Small intestine (tissue), 7 donors: ENCODE results near the gene NFX1. TPM values are rescaled to one million over a fixed set of nuclear protein-coding genes. Genes with fewer than 3 reads are reported as not detected.
"Not testable (repeated sequence)": the region's sequence is repeated elsewhere in the genome, so short reads cannot be mapped to it uniquely, and the experiment has no call there.

Source experiments
- DNase-seq, 2 donors: peaks; one replicate each; pipeline versions ENCODE4 v3.0.0 to v3.0.0-alpha.2; 2013
- FAIRE-seq: peaks from 2 replicates; lab custom pipeline; 2012; peaks lifted over from hg19 to GRCh38; lab: Jason Lieb, UNC
- H3K27ac ChIP-seq, 3 donors: one replicate each; pipeline ENCODE4 v1.5.1; 2013; ENCODE audit warnings: low read length in 2 of 3, mild to moderate bottlenecking in 2 of 3, control low read depth in 1 of 3, inconsistent platforms in 1 of 3, low read depth in 1 of 3, moderate library complexity in 1 of 3
- H3K27me3 ChIP-seq, 3 donors: one replicate each; pipeline ENCODE4 v1.6.1; 2013; ENCODE audit warnings: low read length in 3 of 3, inconsistent platforms in 1 of 3; ENCODE audit not compliant: control insufficient read depth in 3 of 3, insufficient read depth in 3 of 3
- H3K36me3 ChIP-seq, 3 donors: one replicate each; pipeline ENCODE4 v1.6.1; 2013; ENCODE audit warnings: low read length in 3 of 3, inconsistent platforms in 1 of 3, low read depth in 1 of 3, mild to moderate bottlenecking in 1 of 3, moderate library complexity in 1 of 3; ENCODE audit not compliant: control insufficient read depth in 3 of 3, insufficient read depth in 2 of 3
- H3K4me1 ChIP-seq, 3 donors: one replicate each; pipeline ENCODE4 v1.6.1; 2013; ENCODE audit warnings: low read length in 2 of 3, inconsistent platforms in 1 of 3, low read depth in 1 of 3, mild to moderate bottlenecking in 1 of 3, moderate library complexity in 1 of 3; ENCODE audit not compliant: control insufficient read depth in 3 of 3, insufficient read depth in 2 of 3
- H3K4me3 ChIP-seq, 3 donors: one replicate each; pipeline ENCODE4 v1.5.1; 2013; ENCODE audit warnings: low read length in 3 of 3, control low read depth in 1 of 3, inconsistent platforms in 1 of 3, low read depth in 1 of 3, mild to moderate bottlenecking in 1 of 3, moderate library complexity in 1 of 3
- H3K9me3 ChIP-seq, 2 donors: one replicate each; pipeline ENCODE4 v1.6.1; 2013; ENCODE audit warnings: low read depth in 1 of 2, low read length in 1 of 2; ENCODE audit not compliant: control insufficient read depth in 2 of 2, insufficient read depth in 1 of 2
- WGBS, 3 donors: extraction: QIAGEN DNeasy Blood & Tissue Kit; methylation state at CpG; one replicate each; pipeline ENCODE4 v1.1.7; 2013; 5-methylcytosine and 5-hydroxymethylcytosine counted together
- polyA plus RNA-seq, 4 donors: library from polyadenylated mRNA; stranded (reverse) in 3 of 4; unstranded in 1 of 4; fragments of 200-250 nt in 3 of 4; fragments of 120-200 nt in 1 of 4; gene quantifications; one replicate each; pipeline versions ENCODE4 v1.2.1 to v1.2.3, GENCODE V29; 2013
- donor health status: healthy with polysubstance abuse.
- donor health status: control.
- donor health status: control.
- donor health status: Bipolar disorder and iron deficiency.
- donor health status: healthy.

NFX1 gene
- polyA plus RNA-seq, 4 donors, result 12.6 to 34.7 (median 22.1) TPM

GRCh38 chr9:33300546-33300945, 10.2 kb downstream of the NFX1 start:
- Histone ChIP-seq H3K4me1 (peaks cover 6 to 39% (median 15%) of the 10 kb centered on the region in 3 donors), H3K27ac (no peak overlapping the region), H3K36me3 (peaks cover 16 to 47% (median 29%) of the 10 kb centered on the region in 3 donors), H3K9me3 (no peaks in the 10 kb centered on the region), H3K27me3 (no peaks in the 10 kb centered on the region), H3K4me3 (no peak overlapping the region)
- FAIRE-seq (no peak), DNase-seq (peak; percentile 30 to 34)
- WGBS, 3 donors, result 47 to 76% (median 56%) methylated on average over 2 of the region's 2 CpGs

- peaks cover 21 to 51% (median 39%) of the 10 kb centered on the region in 3 donors for H3K36me3 ChIP-seq
- H3K27me3 ChIP-seq, result no peaks in the 10 kb centered on the region
- H3K4me1 ChIP-seq, result peaks cover 0 to 8% (median 0%) of the 10 kb centered on the region in 3 donors
- 90 to 98% (median 91%) methylated on average over 1 of the region's 1 CpG for WGBS, 3 donors
- H3K27ac ChIP-seq, result no peak overlapping the region
- DNase-seq (no peak), FAIRE-seq (no peak)
- no peak overlapping the region for H3K4me3 ChIP-seq
- no peaks in the 10 kb centered on the region for H3K9me3 ChIP-seq
Observed at GRCh38 chr9:33304362-33304761, 14.0 kb downstream of the NFX1 start.

DNA sequence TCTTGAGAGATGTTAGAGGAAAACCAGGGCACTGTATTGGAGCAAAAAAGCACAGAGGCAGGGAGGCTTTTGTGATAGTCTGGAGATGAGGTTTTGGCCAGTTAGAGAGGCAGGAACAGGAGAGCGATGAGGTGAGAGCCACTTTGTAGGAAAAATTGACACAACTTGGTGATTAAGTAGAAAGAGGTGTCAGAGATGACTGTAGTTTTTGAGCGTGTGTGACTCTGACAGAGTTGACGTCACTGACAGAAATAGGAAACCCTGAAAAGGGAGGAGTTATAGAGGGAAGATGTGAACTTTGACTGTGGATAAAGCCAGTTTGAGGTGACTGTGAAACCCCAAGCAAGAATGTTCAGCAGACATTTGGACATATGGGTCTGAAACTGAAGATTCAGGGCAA, 15.7 kb downstream of the NFX1 start:
- Histone ChIP-seq H3K27ac (no peak overlapping the region), H3K9me3 (no peaks in the 10 kb centered on the region), H3K27me3 (no peaks in the 10 kb centered on the region), H3K4me1 (peaks cover 0 to under 1% (median 0%) of the 10 kb centered on the region in 3 donors), H3K36me3 (peaks cover 21 to 48% (median 46%) of the 10 kb centered on the region in 3 donors), H3K4me3 (no peak overlapping the region)
- DNase-seq (no peak), FAIRE-seq (no peak)
- 83 to 90% (median 88%) methylated on average over 3 of the region's 3 CpGs for WGBS, 3 donors

- H3K36me3 ChIP-seq, result peaks cover 19 to 52% (median 51%) of the 10 kb centered on the region in 3 donors
- no peak overlapping the region for H3K4me3 ChIP-seq
- H3K27ac ChIP-seq, result no peak overlapping the region
- no peak for DNase-seq
- WGBS, 3 donors, result 63 to 93% (median 89%) methylated on average over 1 of the region's 1 CpG
- no peaks in the 10 kb centered on the region for H3K4me1 ChIP-seq
- FAIRE-seq, result no peak
- no peaks in the 10 kb centered on the region for H3K27me3 ChIP-seq
- no peaks in the 10 kb centered on the region for H3K9me3 ChIP-seq
Observed at GRCh38 chr9:33307067-33307466, 16.8 kb downstream of the NFX1 start.

DNA sequence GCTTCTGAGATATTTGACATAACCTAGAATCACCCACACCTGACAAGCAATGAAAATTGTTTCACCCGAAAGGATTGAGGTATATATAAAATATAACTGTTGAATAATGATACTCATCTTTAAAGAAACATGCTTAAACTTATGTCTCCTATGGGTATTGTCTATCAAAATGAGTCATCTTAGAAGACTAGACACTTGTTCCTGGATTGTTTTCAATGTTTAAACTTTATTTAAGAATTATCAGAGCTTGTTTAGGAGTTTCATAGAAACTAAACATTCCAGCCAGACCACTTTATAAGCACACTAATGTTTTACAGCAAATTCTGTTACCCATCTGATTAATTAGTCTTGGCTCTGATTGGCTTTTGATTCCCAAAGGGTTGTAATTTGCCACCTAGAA, 19.6 kb downstream of the NFX1 start:
- no peak overlapping the region for H3K4me3 ChIP-seq
- H3K36me3 ChIP-seq, result peaks cover 20 to 56% (median 54%) of the 10 kb centered on the region in 3 donors
- 83 to 91% (median 87%) methylated on average over 1 of the region's 1 CpG for WGBS, 3 donors
- no peaks in the 10 kb centered on the region for H3K4me1 ChIP-seq
- FAIRE-seq, result no peak
- no peaks in the 10 kb centered on the region for H3K27me3 ChIP-seq
- H3K27ac ChIP-seq, result no peak overlapping the region
- DNase-seq, result no peak
- no peaks in the 10 kb centered on the region for H3K9me3 ChIP-seq

- H3K4me1 ChIP-seq, result no peaks in the 10 kb centered on the region
- FAIRE-seq (no peak), DNase-seq (no peak)
- H3K27ac ChIP-seq, result no peak overlapping the region
- no peaks in the 10 kb centered on the region for H3K9me3 ChIP-seq
- 47 to 65% (median 47%) methylated on average over 2 of the region's 2 CpGs for WGBS, 3 donors
- H3K4me3 ChIP-seq, result no peak overlapping the region
- no peaks in the 10 kb centered on the region for H3K27me3 ChIP-seq
- H3K36me3 ChIP-seq, result peaks cover 16 to 62% (median 50%) of the 10 kb centered on the region in 3 donors
Observed at GRCh38 chr9:33310748-33311147, 20.4 kb downstream of the NFX1 start.

GRCh38 chr9:33311953-33312352, 21.6 kb downstream of the NFX1 start:
- no peak overlapping the region for H3K4me3 ChIP-seq
- WGBS, 3 donors, result 76 to 84% (median 81%) methylated on average over 2 of the region's 2 CpGs
- no peak overlapping the region for H3K27ac ChIP-seq
- no peaks in the 10 kb centered on the region for H3K27me3 ChIP-seq
- H3K36me3 ChIP-seq, result peaks cover 18 to 60% (median 49%) of the 10 kb centered on the region in 3 donors
- DNase-seq, result no peak
- FAIRE-seq, result no peak
- H3K9me3 ChIP-seq, result no peaks in the 10 kb centered on the region
- no peaks in the 10 kb centered on the region for H3K4me1 ChIP-seq

DNA sequence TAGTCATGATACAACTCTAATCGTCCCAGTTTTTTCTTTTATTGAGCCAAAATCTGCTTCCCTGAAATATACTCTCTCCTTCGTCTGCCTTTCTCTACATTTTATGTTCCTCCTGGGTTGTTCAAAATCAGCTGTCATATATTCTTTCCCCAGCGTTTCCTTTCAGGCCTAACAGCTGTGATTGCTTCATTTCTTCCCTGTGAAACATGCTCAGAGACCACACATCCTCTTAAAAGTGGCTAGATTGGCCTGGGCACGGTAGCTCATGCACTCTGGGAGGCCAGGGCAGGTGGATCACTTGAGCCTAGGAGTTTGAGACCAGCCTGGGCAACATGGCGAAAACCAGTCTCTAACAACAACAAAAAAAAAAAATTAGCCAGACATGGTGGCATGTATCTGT, 25.1 kb downstream of the NFX1 start:
- no peaks in the 10 kb centered on the region for H3K27me3 ChIP-seq
- DNase-seq, result no peak
- H3K4me3 ChIP-seq, result no peak overlapping the region
- no peak for FAIRE-seq
- no peak overlapping the region for H3K27ac ChIP-seq
- H3K4me1 ChIP-seq, result no peaks in the 10 kb centered on the region
- 87 to 88% (median 87%) methylated on average over 5 of the region's 5 CpGs for WGBS, 3 donors
- no peaks in the 10 kb centered on the region for H3K9me3 ChIP-seq
- H3K36me3 ChIP-seq, result peaks cover 14 to 65% (median 42%) of the 10 kb centered on the region in 3 donors

DNA sequence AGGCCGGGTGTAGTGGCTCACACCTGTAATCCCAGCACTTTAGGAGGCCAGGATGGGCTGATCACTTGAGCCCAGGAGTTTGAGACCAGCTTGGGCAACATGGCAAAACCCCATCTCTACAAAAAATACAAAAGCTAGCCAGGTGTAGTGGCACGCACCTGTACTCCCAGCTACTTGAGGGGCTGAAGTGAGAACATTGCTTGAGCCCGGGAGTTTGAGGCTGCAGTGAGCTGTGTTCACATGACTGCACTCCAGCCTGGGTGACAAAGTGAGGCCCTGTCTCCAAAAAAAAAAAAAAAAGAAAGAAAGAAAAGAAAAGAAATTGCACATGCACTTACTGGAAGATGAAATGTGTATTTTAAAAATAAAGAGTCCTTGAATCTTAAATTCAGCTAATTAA, 26.8 kb downstream of the NFX1 start:
- 94 to 96% (median 96%) methylated on average over 3 of the region's 3 CpGs for WGBS, 3 donors
- peaks cover 27 to 64% (median 35%) of the 10 kb centered on the region in 3 donors for H3K36me3 ChIP-seq

More for the DNA sequence above, 26.8 kb downstream of the NFX1 start:
- not testable (repeated sequence) for FAIRE-seq, H3K9me3 ChIP-seq, H3K27ac ChIP-seq, H3K4me3 ChIP-seq, DNase-seq, H3K4me1 ChIP-seq, H3K27me3 ChIP-seq
